Pancreas (tissue), 10 donors: Measurements from ENCODE around the gene CDK5. TPM values are rescaled to one million over a fixed set of nuclear protein-coding genes. Genes with fewer than 3 reads are reported as not detected.

Experiments
- ATAC-seq, 4 donors: fragments of 200-7000 bp; cut with Tn5 transposase; one replicate each; pipeline versions ENCODE4 v1.8.0 to v1.9.1; 2020; ENCODE audit warnings: mild to moderate bottlenecking in 4 of 4, moderate library complexity in 4 of 4
- DNase-seq, 6 donors: peaks; one replicate each; pipeline ENCODE4 v3.0.0-alpha.2; 2020
- FAIRE-seq: peaks from 2 replicates; lab custom pipeline; 2012; peaks lifted over from hg19 to GRCh38; lab: Jason Lieb, UNC
- H3K27ac ChIP-seq, 4 donors: fragments of 200-600 bp; sonication (generic); 1 replicate in 3 of 4; 2 replicates in 1 of 4; pipeline versions ENCODE4 v1.5.0 to v1.8.0; 2020
- H3K27me3 ChIP-seq, 4 donors: fragments of 200-600 bp; one replicate each; pipeline ENCODE4 v1.8.0; 2021
- H3K36me3 ChIP-seq, 3 donors: fragments of 200-600 bp; sonication (generic) in 1 of 3; one replicate each; pipeline versions ENCODE4 v1.5.0 to v1.8.0; 2020 to 2021
- H3K4me1 ChIP-seq, 3 donors: fragments of 200-600 bp; one replicate each; pipeline ENCODE4 v1.8.0; 2021
- H3K4me3 ChIP-seq, 4 donors: fragments of 200-600 bp; sonication (generic) in 2 of 4; one replicate each; pipeline versions ENCODE4 v1.5.0 to v1.8.0; 2020 to 2021
- H3K9me3 ChIP-seq, 4 donors: fragments of 200-600 bp; one replicate each; pipeline ENCODE4 v1.8.0; 2021
- CTCF ChIP-seq, 4 donors: fragments of 200-600 bp; sonication (generic) in 3 of 4; IDR thresholded peaks; one replicate each; pipeline versions ENCODE4 v1.5.0 to v1.8.0; 2021; ENCODE audit warnings: antibody characterized with exemption in 4 of 4
- WGBS, 2 donors: extraction: QIAGEN DNeasy Blood & Tissue Kit; methylation state at CpG; one replicate each; pipeline ENCODE4 v1.1.7; 2013; 5-methylcytosine and 5-hydroxymethylcytosine counted together
- intact Hi-C, 3 donors: fragments of 100-400 bp; cut with DNase I; formaldehyde crosslinking; loops; one replicate each; pipeline versions ENCODE4 v1.11.1 to v1.14.2; 2022
- polyA plus RNA-seq, 2 donors: library from polyadenylated mRNA; stranded (reverse); fragments of 200-250 nt; gene quantifications; one replicate each; pipeline ENCODE4 v1.2.3, GENCODE V29; 2013
- total RNA-seq, 6 donors: library from RNA; stranded (reverse); fragmentation: NEBNext Ultra II Directional in 4 of 6; extraction: Animal tissue kit (Norgen Biotek cat#: 25700) in 4 of 6; gene quantifications; one replicate each; pipeline versions ENCODE4 v1.2.1 to v1.2.4, GENCODE V29; 2021 to 2023
- donor health status: healthy with polysubstance abuse.
- donor health status: DM: no; HTN: no; CAD: no; lungs with moderate emphysema.
- donor health status: DM: no; HTN: no; CAD: no.
- donor health status: control.
- donor health status: control.
- donor health status: Bipolar disorder and iron deficiency.
- donor health status: DM: yes; HTN: yes; CAD: no.
- donor health status: DM: no; HTN: no; CAD: no.
- donor health status: DM: no; HTN: no; CAD: no.
- donor health status: DM: yes; HTN: yes; CAD: no.

CDK5 gene
- total and polyA plus RNA-seq, 8 donors, result 3.7 to 7.8 (median 4.8) TPM

GRCh38 chr7:151075662-151075971, 17.9 kb upstream of the CDK5 start:
- FAIRE-seq (no peak), ATAC-seq (no peak), DNase-seq (peak in 1 of 6 donors; percentile 24)
- TF ChIP-seq CTCF (IDR thresholded peaks at IDR 0.05), result no peak
- intact Hi-C loops, result no loop called here
- peaks cover 0 to 43% (median 20%) of the 10 kb centered on the region in 3 donors for H3K36me3 ChIP-seq
- no peaks in the 10 kb centered on the region for H3K27me3 ChIP-seq
- no peaks in the 10 kb centered on the region for H3K9me3 ChIP-seq
- peaks cover 3 to 11% (median 9%) of the 10 kb centered on the region in 3 donors for H3K4me1 ChIP-seq
- H3K27ac ChIP-seq, result no peak overlapping the region
- H3K4me3 ChIP-seq, result no peak overlapping the region
- 84 to 87% methylated on average over 6 to 7 of the region's 7 CpGs for WGBS, 2 donors

GRCh38 chr7:151074817-151075661, 17.3 kb upstream of the CDK5 start:
- Histone ChIP-seq H3K4me1 (peaks cover 3 to 11% (median 9%) of the 10 kb centered on the region in 3 donors), H3K9me3 (no peaks in the 10 kb centered on the region), H3K36me3 (peaks cover 0 to 48% (median 26%) of the 10 kb centered on the region in 3 donors), H3K27ac (no peak overlapping the region), H3K27me3 (no peaks in the 10 kb centered on the region), H3K4me3 (no peak overlapping the region)
- FAIRE-seq (no peak), ATAC-seq (no peak), DNase-seq (peak in 2 of 6 donors; percentile 25 to 67)
- intact Hi-C loops, result no loop called here
- WGBS, 2 donors, result 91 to 92% methylated on average over 26 of the region's 26 CpGs
- no peak for TF ChIP-seq CTCF (IDR thresholded peaks at IDR 0.05)

- no peak for TF ChIP-seq CTCF (IDR thresholded peaks at IDR 0.05)
- DNase-seq, result peak in 2 of 6 donors; percentile 22 to 54
- no peak overlapping the region for H3K27ac ChIP-seq
- no peaks in the 10 kb centered on the region for H3K9me3 ChIP-seq
- H3K4me3 ChIP-seq, result no peak overlapping the region
- peaks cover 0 to 59% (median 27%) of the 10 kb centered on the region in 3 donors for H3K36me3 ChIP-seq
- FAIRE-seq, result no peak
- no peak for ATAC-seq
- intact Hi-C loops, result no loop called here
- 91 to 92% methylated on average over 17 of the region's 17 CpGs for WGBS, 2 donors
- H3K27me3 ChIP-seq, result no peaks in the 10 kb centered on the region
- H3K4me1 ChIP-seq, result peaks cover 0 to under 1% (median under 1%) of the 10 kb centered on the region in 3 donors
Observed at GRCh38 chr7:151073990-151074389, 16.3 kb upstream of the CDK5 start.

GRCh38 chr7:151071032-151071866, 13.6 kb upstream of the CDK5 start:
- no peak for ATAC-seq
- 89 to 92% methylated on average over 37 to 39 of the region's 39 CpGs for WGBS, 2 donors
- Histone ChIP-seq H3K27me3 (no peaks in the 10 kb centered on the region), H3K27ac (no peak overlapping the region), H3K9me3 (no peaks in the 10 kb centered on the region), H3K4me3 (no peak overlapping the region), H3K36me3 (peaks cover 3 to 83% (median 45%) of the 10 kb centered on the region in 3 donors), H3K4me1 (no peaks in the 10 kb centered on the region)
- no peak for FAIRE-seq
- peak in 1 of 6 donors; percentile 74 for DNase-seq
- TF ChIP-seq CTCF (IDR thresholded peaks at IDR 0.05), result no peak
- intact Hi-C loops, result no loop called here
